Measurements from ENCODE around the gene ABHD2.
A peak's percentile ranks its signal among the peaks of the same experiment; 100 is the strongest.

The ABHD2 gene

DNA sequence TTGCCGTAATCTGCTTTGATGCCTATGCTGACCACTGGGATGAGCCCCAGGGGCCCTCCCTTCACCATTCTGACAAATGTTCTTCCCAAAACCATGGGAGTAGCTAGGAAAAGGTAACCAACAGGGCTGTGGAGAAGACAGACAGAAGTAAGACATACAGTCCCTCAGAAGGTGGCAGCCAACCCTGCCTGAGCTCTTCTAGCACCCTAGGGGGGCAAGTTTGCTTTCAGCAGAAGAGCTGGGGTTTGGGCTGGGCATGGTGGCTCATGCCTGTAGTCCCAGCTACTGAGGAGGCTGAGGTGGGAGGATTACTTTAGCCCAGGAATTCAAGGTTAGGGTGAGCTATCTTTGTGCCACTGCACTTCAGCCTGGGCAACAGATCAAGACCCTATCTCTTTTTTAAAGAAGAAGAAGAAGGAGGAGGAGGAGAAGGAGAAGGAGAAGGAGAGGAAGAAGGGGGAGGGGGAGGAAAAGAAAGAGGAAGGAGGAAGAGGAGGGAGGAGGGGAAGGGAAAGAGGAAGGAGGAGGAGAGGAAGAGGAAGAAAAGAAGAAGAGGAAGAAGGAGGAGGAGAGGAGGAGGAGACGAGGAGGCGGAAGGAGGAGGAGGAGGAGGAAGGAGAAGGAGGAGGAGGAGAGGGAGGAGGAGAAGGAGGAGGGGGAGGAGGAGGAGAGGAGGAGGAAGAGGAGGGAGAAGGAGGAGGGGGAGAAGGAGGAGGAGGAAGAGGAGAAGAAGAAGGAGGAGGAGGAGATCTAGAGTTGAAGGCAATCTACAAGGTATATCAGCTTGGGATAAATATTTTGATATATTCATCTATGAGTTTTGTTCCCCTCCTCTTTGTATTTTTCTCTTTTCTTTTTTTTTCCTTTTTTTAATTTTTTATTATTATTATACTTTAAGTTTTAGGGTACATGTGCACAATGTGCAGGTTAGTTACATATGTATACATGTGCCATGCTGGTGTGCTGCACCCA lies 44.9 kb upstream of the ABHD2 start:
- POLR2A ChIA-PET, result no interaction called here
- Histone ChIP-seq H3K27ac (ENCODE audit: extremely low read depth, low read depth, low read length) (no peak overlapping the region), H3K4me3 (ENCODE audit: low read depth, low read length) (no peak overlapping the region), H3K9me3 (ENCODE audit: control insufficient read depth, insufficient read depth, low read depth, low read length) (no peaks in the 10 kb centered on the region), H3K36me3 (ENCODE audit: control insufficient read depth in 2 of 2, insufficient read depth in 1 of 2, low read length in 2 of 2) (no peaks in the 10 kb centered on the region; a peak in 1 of 3 replicates), H3K4me1 (ENCODE audit: control insufficient read depth, insufficient read depth, low read length) (no peaks in the 10 kb centered on the region; the same call in 1 of the 2 replicates)
- CTCF ChIA-PET, result interaction anchor here (0.7 to 1.3 kb wide), 3 partner anchors 14 to 86 kb away, joined by 3 to 6 read pairs (median 3); no protein-coding TSS in a partner anchor
- no peak for TF ChIP-seq ZNF660 (tag by site-specific recombination; IDR thresholded peaks at IDR 0.05)
- TF ChIP-seq ZNF121 (tag by site-specific recombination; IDR thresholded peaks at IDR 0.05), result peak; percentile 68; the same call in 1 of the 2 replicates
- TF ChIP-seq, protein P1, sequence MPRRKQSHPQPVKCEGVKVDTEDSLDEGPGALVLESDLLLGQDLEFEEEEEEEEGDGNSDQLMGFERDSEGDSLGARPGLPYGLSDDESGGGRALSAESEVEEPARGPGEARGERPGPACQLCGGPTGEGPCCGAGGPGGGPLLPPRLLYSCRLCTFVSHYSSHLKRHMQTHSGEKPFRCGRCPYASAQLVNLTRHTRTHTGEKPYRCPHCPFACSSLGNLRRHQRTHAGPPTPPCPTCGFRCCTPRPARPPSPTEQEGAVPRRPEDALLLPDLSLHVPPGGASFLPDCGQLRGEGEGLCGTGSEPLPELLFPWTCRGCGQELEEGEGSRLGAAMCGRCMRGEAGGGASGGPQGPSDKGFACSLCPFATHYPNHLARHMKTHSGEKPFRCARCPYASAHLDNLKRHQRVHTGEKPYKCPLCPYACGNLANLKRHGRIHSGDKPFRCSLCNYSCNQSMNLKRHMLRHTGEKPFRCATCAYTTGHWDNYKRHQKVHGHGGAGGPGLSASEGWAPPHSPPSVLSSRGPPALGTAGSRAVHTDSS (tag by site-specific recombination; IDR thresholded peaks at IDR 0.05), result peak; percentile 78
- TF ChIP-seq, protein P2, sequence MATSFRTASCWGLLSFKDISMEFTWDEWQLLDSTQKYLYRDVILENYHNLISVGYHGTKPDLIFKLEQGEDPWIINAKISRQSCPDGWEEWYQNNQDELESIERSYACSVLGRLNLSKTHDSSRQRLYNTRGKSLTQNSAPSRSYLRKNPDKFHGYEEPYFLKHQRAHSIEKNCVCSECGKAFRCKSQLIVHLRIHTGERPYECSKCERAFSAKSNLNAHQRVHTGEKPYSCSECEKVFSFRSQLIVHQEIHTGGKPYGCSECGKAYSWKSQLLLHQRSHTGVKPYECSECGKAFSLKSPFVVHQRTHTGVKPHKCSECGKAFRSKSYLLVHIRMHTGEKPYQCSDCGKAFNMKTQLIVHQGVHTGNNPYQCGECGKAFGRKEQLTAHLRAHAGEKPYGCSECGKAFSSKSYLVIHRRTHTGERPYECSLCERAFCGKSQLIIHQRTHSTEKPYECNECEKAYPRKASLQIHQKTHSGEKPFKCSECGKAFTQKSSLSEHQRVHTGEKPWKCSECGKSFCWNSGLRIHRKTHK (tag by site-specific recombination; IDR thresholded peaks at IDR 0.05), result no peak
- TF ChIP-seq BCL11B (tag by site-specific recombination; IDR thresholded peaks at IDR 0.05; ENCODE audit: low read depth), result no peak
- no peak for TF ChIP-seq ZNF510 (tag by site-specific recombination; IDR thresholded peaks at IDR 0.05; ENCODE audit: insufficient replicate concordance)
- no peak for TF ChIP-seq ZNF571 (tag by site-specific recombination; IDR thresholded peaks at IDR 0.05)
- TF ChIP-seq, protein P3, sequence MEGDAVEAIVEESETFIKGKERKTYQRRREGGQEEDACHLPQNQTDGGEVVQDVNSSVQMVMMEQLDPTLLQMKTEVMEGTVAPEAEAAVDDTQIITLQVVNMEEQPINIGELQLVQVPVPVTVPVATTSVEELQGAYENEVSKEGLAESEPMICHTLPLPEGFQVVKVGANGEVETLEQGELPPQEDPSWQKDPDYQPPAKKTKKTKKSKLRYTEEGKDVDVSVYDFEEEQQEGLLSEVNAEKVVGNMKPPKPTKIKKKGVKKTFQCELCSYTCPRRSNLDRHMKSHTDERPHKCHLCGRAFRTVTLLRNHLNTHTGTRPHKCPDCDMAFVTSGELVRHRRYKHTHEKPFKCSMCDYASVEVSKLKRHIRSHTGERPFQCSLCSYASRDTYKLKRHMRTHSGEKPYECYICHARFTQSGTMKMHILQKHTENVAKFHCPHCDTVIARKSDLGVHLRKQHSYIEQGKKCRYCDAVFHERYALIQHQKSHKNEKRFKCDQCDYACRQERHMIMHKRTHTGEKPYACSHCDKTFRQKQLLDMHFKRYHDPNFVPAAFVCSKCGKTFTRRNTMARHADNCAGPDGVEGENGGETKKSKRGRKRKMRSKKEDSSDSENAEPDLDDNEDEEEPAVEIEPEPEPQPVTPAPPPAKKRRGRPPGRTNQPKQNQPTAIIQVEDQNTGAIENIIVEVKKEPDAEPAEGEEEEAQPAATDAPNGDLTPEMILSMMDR (tag by site-specific recombination; IDR thresholded peaks at IDR 0.05), result no peak
- peak; percentile 62 for TF ChIP-seq ZFHX2 (tag by site-specific recombination; conservative IDR thresholded peaks at IDR 0.05)
- no peak for TF ChIP-seq ZNF157 (tag by site-specific recombination; IDR thresholded peaks at IDR 0.05)
- TF ChIP-seq ZBTB8A (tag by site-specific recombination; IDR thresholded peaks at IDR 0.05), result no peak
- TF ChIP-seq ZNF112 (tag by site-specific recombination; IDR thresholded peaks at IDR 0.05), result no peak
- TF ChIP-seq EGR2 (tag by site-specific recombination; IDR thresholded peaks at IDR 0.05; ENCODE audit: low read depth), result peak; percentile 95
- TF ChIP-seq ZNF37A (tag by site-specific recombination; IDR thresholded peaks at IDR 0.05), result no peak
- TF ChIP-seq ZNF366 (tag by site-specific recombination; conservative IDR thresholded peaks at IDR 0.05), result peak; percentile 69
- TF ChIP-seq IKZF3 (tag by site-specific recombination; IDR thresholded peaks at IDR 0.05), result no peak
- no peak for TF ChIP-seq ZNF473 (tag by site-specific recombination; IDR thresholded peaks at IDR 0.05)
- TF ChIP-seq, protein P4, sequence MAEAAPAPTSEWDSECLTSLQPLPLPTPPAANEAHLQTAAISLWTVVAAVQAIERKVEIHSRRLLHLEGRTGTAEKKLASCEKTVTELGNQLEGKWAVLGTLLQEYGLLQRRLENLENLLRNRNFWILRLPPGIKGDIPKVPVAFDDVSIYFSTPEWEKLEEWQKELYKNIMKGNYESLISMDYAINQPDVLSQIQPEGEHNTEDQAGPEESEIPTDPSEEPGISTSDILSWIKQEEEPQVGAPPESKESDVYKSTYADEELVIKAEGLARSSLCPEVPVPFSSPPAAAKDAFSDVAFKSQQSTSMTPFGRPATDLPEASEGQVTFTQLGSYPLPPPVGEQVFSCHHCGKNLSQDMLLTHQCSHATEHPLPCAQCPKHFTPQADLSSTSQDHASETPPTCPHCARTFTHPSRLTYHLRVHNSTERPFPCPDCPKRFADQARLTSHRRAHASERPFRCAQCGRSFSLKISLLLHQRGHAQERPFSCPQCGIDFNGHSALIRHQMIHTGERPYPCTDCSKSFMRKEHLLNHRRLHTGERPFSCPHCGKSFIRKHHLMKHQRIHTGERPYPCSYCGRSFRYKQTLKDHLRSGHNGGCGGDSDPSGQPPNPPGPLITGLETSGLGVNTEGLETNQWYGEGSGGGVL (tag by site-specific recombination; IDR thresholded peaks at IDR 0.05), result peak; percentile 41
- TF ChIP-seq HOXD13 (CRISPR knock-in tag; IDR thresholded peaks at IDR 0.05; ENCODE audit: borderline replicate concordance), result no peak
- TF ChIP-seq ZFP69B (tag by site-specific recombination; IDR thresholded peaks at IDR 0.05), result no peak
- TF ChIP-seq ZNF658 (tag by site-specific recombination; IDR thresholded peaks at IDR 0.05), result no peak
- TF ChIP-seq ZNF140 (tag by site-specific recombination; IDR thresholded peaks at IDR 0.05), result no peak
- TF ChIP-seq, protein P5, sequence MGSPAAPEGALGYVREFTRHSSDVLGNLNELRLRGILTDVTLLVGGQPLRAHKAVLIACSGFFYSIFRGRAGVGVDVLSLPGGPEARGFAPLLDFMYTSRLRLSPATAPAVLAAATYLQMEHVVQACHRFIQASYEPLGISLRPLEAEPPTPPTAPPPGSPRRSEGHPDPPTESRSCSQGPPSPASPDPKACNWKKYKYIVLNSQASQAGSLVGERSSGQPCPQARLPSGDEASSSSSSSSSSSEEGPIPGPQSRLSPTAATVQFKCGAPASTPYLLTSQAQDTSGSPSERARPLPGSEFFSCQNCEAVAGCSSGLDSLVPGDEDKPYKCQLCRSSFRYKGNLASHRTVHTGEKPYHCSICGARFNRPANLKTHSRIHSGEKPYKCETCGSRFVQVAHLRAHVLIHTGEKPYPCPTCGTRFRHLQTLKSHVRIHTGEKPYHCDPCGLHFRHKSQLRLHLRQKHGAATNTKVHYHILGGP (tag by site-specific recombination; IDR thresholded peaks at IDR 0.05), result no peak
- TF ChIP-seq, protein P6, sequence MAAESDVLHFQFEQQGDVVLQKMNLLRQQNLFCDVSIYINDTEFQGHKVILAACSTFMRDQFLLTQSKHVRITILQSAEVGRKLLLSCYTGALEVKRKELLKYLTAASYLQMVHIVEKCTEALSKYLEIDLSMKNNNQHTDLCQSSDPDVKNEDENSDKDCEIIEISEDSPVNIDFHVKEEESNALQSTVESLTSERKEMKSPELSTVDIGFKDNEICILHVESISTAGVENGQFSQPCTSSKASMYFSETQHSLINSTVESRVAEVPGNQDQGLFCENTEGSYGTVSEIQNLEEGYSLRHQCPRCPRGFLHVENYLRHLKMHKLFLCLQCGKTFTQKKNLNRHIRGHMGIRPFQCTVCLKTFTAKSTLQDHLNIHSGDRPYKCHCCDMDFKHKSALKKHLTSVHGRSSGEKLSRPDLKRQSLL (tag by site-specific recombination; IDR thresholded peaks at IDR 0.05), result no peak
- no peak for TF ChIP-seq ZNF555 (tag by site-specific recombination; conservative IDR thresholded peaks at IDR 0.05)
- no peak for TF ChIP-seq BCL11A (tag by site-specific recombination; IDR thresholded peaks at IDR 0.05; ENCODE audit: low read depth)
- TF ChIP-seq, protein P7, sequence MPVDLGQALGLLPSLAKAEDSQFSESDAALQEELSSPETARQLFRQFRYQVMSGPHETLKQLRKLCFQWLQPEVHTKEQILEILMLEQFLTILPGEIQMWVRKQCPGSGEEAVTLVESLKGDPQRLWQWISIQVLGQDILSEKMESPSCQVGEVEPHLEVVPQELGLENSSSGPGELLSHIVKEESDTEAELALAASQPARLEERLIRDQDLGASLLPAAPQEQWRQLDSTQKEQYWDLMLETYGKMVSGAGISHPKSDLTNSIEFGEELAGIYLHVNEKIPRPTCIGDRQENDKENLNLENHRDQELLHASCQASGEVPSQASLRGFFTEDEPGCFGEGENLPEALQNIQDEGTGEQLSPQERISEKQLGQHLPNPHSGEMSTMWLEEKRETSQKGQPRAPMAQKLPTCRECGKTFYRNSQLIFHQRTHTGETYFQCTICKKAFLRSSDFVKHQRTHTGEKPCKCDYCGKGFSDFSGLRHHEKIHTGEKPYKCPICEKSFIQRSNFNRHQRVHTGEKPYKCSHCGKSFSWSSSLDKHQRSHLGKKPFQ (tag by site-specific recombination; IDR thresholded peaks at IDR 0.05), result no peak

Measured in HEK293 (cell line).